Keratinocyte (primary cell): ENCODE results near the gene SYNE2.

ENCODE experiments used
- CTCF ChIP-seq, 3 experiments: IDR thresholded peaks in 1 of 3; conservative IDR thresholded peaks in 1 of 3; optimal IDR thresholded peaks in 1 of 3; 2 replicates in 2 of 3; 3 replicates in 1 of 3; pipeline versions ENCODE3 to v1.5.1; 2011; ENCODE audit warnings: low read length in 3 of 3, mild to moderate bottlenecking in 3 of 3, moderate library complexity in 2 of 3, control low read depth in 1 of 3, inconsistent platforms in 1 of 3; ENCODE audit not compliant: insufficient read depth in 2 of 3; ENCODE audit errors: extremely low read depth in 1 of 3
- EZH2 ChIP-seq: IDR thresholded peaks from one replicate; pipeline ENCODE4 v1.6.1; 2012; ENCODE audit warnings: inconsistent platforms, mild to moderate bottlenecking, low read length, moderate library complexity

- TF ChIP-seq CTCF (optimal IDR thresholded peaks at IDR 0.05 in 1 of 3, IDR thresholded peaks at IDR 0.05 in 1 of 3, conservative IDR thresholded peaks at IDR 0.05 in 1 of 3; ENCODE audit: extremely low read depth in 1 of 3, insufficient read depth in 2 of 3, low read length in 3 of 3) (no peak), EZH2 (no peak)
Observed at GRCh38 chr14:64035143-64035542, 182.3 kb downstream of the SYNE2 start.
